ENCODE data around the gene SPATA25. TPM values are rescaled to one million over a fixed set of nuclear protein-coding genes. Genes with fewer than 3 reads are reported as not detected.
"Not testable (repeated sequence)": the region's sequence is repeated elsewhere in the genome, so short reads cannot be mapped to it uniquely, and the experiment has no call there.

The SPATA25 gene
- polyA plus RNA-seq, 1 donor from 2014 or later, result 5.1 TPM

- Histone ChIP-seq H2AFZ (ENCODE audit: low read depth, low read length) (no peak overlapping the region), H3K4me3 (ENCODE audit: low read length) (no peak overlapping the region), H3F3A (ENCODE audit: insufficient read depth, low read length, poor library complexity, severe bottlenecking) (no peaks in the 10 kb centered on the region), H3K27me3 (ENCODE audit: insufficient read depth, low read depth, low read length) (no peaks in the 10 kb centered on the region), H3K4me2 (ENCODE audit: low read length) (no peak overlapping the region), H3K9me2 (ENCODE audit: insufficient read depth, low read length) (no peaks in the 10 kb centered on the region), H3K9ac (ENCODE audit: low read length) (no peak overlapping the region), H3K36me3 (ENCODE audit: insufficient read depth, low read length) (no peaks in the 10 kb centered on the region), H3K9me3 (ENCODE audit: low read length) (no peaks in the 10 kb centered on the region), H3K79me2 (replicated peaks; ENCODE audit: insufficient read depth, low read length) (peaks cover 12% of the 10 kb centered on the region), H4K20me1 (ENCODE audit: insufficient read depth) (no peaks in the 10 kb centered on the region), H3K27ac (ENCODE audit: low read length) (no peak overlapping the region)
- TF ChIP-seq EZH2 (IDR thresholded peaks at IDR 0.05; ENCODE audit: borderline replicate concordance, insufficient read depth, low read length, poor library complexity, severe bottlenecking) (no peak), SMC3 (conservative IDR thresholded peaks at IDR 0.05; ENCODE audit: poor library complexity) (no peak), POLR2AphosphoS5 (IDR thresholded peaks at IDR 0.05) (no peak)
Observed at GRCh38 chr20:45878076-45878761, 9.2 kb downstream of the SPATA25 start.

- no peaks in the 10 kb centered on the region for H3K27me3 ChIP-seq (ENCODE audit: insufficient read depth, low read depth, low read length)
- no peaks in the 10 kb centered on the region for H3K9me3 ChIP-seq (ENCODE audit: low read length)
- no peaks in the 10 kb centered on the region for H4K20me1 ChIP-seq (ENCODE audit: insufficient read depth)
- no peak overlapping the region for H3K27ac ChIP-seq (ENCODE audit: low read length)
- H3K9me2 ChIP-seq (ENCODE audit: insufficient read depth, low read length), result no peaks in the 10 kb centered on the region
- no peak overlapping the region for H2AFZ ChIP-seq (ENCODE audit: low read depth, low read length)
- H3K4me2 ChIP-seq (ENCODE audit: low read length), result no peak overlapping the region
- H3K36me3 ChIP-seq (ENCODE audit: insufficient read depth, low read length), result no peaks in the 10 kb centered on the region
- TF ChIP-seq EP300 (conservative IDR thresholded peaks at IDR 0.05; ENCODE audit: poor library complexity, severe bottlenecking) (no peak), RAD21 (conservative IDR thresholded peaks at IDR 0.05) (no peak), TAF1 (IDR thresholded peaks at IDR 0.05; ENCODE audit: low read depth) (no peak), REST (IDR thresholded peaks at IDR 0.05; ENCODE audit: borderline replicate concordance) (no peak), EZH2 (IDR thresholded peaks at IDR 0.05; ENCODE audit: borderline replicate concordance, insufficient read depth, low read length, poor library complexity, severe bottlenecking) (no peak)
- H3K4me3 ChIP-seq (ENCODE audit: low read length), result no peak overlapping the region
- H3K79me2 ChIP-seq (replicated peaks; ENCODE audit: insufficient read depth, low read length), result no peaks in the 10 kb centered on the region
- H3K9ac ChIP-seq (ENCODE audit: low read length), result no peak overlapping the region
- H3F3A ChIP-seq (ENCODE audit: insufficient read depth, low read length, poor library complexity, severe bottlenecking), result no peaks in the 10 kb centered on the region
Observed at GRCh38 chr20:45874576-45874975, 12.8 kb downstream of the SPATA25 start.

- not testable (repeated sequence) for H3K9me3 ChIP-seq (ENCODE audit: low read length); H3K9me2 ChIP-seq (ENCODE audit: insufficient read depth, low read length); H3K4me3 ChIP-seq (ENCODE audit: low read length); H3F3A ChIP-seq (ENCODE audit: insufficient read depth, low read length, poor library complexity, severe bottlenecking); H2AFZ ChIP-seq (ENCODE audit: low read depth, low read length); H3K4me2 ChIP-seq (ENCODE audit: low read length); H3K9ac ChIP-seq (ENCODE audit: low read length); H3K79me2 ChIP-seq (replicated peaks; ENCODE audit: insufficient read depth, low read length); H3K27ac ChIP-seq (ENCODE audit: low read length); H3K36me3 ChIP-seq (ENCODE audit: insufficient read depth, low read length); H4K20me1 ChIP-seq (ENCODE audit: insufficient read depth); H3K27me3 ChIP-seq (ENCODE audit: insufficient read depth, low read depth, low read length)
Observed at GRCh38 chr20:45874104-45874481, 13.3 kb downstream of the SPATA25 start.

Data from neural cell (in vitro differentiated cells).